Measurements from ENCODE around the gene FGF14. TPM values are rescaled to one million over a fixed set of nuclear protein-coding genes. Genes with fewer than 3 reads are reported as not detected.

FGF14 gene
- total and polyA plus RNA-seq, 2 donors from 2014 or later = 0.47 to 3.3 TPM

- Histone ChIP-seq H3K36me3 (ENCODE audit: control insufficient read depth in 2 of 3, insufficient read depth in 3 of 3, low read length in 3 of 3) (no peaks in the 10 kb centered on the region), H3K4me1 (ENCODE audit: control insufficient read depth in 2 of 3, insufficient read depth in 2 of 3, low read depth in 1 of 3, low read length in 3 of 3) (peaks cover 0 to 15% (median 4%) of the 10 kb centered on the region in 3 donors), H3K27me3 (ENCODE audit: control insufficient read depth, insufficient read depth, low read length) (no peaks in the 10 kb centered on the region), H3K9ac (ENCODE audit: low read length in 3 of 3) (no peak overlapping the region), H3K4me3 (ENCODE audit: low read length in 3 of 3) (no peak overlapping the region), H3K9me3 (ENCODE audit: control insufficient read depth in 2 of 3, insufficient read depth in 1 of 3, low read length in 3 of 3) (peaks cover 0 to 4% (median 0%) of the 10 kb centered on the region in 3 donors), H3K27ac (ENCODE audit: low read depth in 2 of 2, low read length in 2 of 2) (no peak overlapping the region)
- FAIRE-seq (no peak), DNase-seq (no peak)
- intact Hi-C loops (cut with DNase I) = no loop called here
- no peak for TF ChIP-seq CTCF (IDR thresholded peaks at IDR 0.05; ENCODE audit: borderline replicate concordance, extremely low read depth, insufficient read depth)
These were observed 665.3 kb downstream of the FGF14 start for GRCh38 chr13:101736566-101736965.

GRCh38 chr13:101730420-101731000 is 671.3 kb downstream of the FGF14 start:
- DNase-seq (no peak), FAIRE-seq (no peak)
- no peak for TF ChIP-seq CTCF (IDR thresholded peaks at IDR 0.05; ENCODE audit: borderline replicate concordance, extremely low read depth, insufficient read depth)
- H3K9me3 ChIP-seq (ENCODE audit: control insufficient read depth in 2 of 3, insufficient read depth in 1 of 3, low read length in 3 of 3) = no peaks in the 10 kb centered on the region
- no peak overlapping the region for H3K4me3 ChIP-seq (ENCODE audit: low read length in 3 of 3)
- no peaks in the 10 kb centered on the region for H3K4me1 ChIP-seq (ENCODE audit: control insufficient read depth in 2 of 3, insufficient read depth in 2 of 3, low read depth in 1 of 3, low read length in 3 of 3)
- intact Hi-C loops (cut with DNase I) = no loop called here
- no peak overlapping the region for H3K27ac ChIP-seq (ENCODE audit: low read depth in 2 of 2, low read length in 2 of 2)
- H3K9ac ChIP-seq (ENCODE audit: low read length in 3 of 3) = no peak overlapping the region
- no peaks in the 10 kb centered on the region for H3K36me3 ChIP-seq (ENCODE audit: control insufficient read depth in 2 of 3, insufficient read depth in 3 of 3, low read length in 3 of 3)
- H3K27me3 ChIP-seq (ENCODE audit: control insufficient read depth, insufficient read depth, low read length) = no peaks in the 10 kb centered on the region

- FAIRE-seq (no peak), DNase-seq (no peak)
- Histone ChIP-seq H3K4me3 (ENCODE audit: low read length in 3 of 3) (no peak overlapping the region), H3K27me3 (ENCODE audit: control insufficient read depth, insufficient read depth, low read length) (no peaks in the 10 kb centered on the region), H3K9ac (ENCODE audit: low read length in 3 of 3) (no peak overlapping the region), H3K36me3 (ENCODE audit: control insufficient read depth in 2 of 3, insufficient read depth in 3 of 3, low read length in 3 of 3) (no peaks in the 10 kb centered on the region), H3K4me1 (ENCODE audit: control insufficient read depth in 2 of 3, insufficient read depth in 2 of 3, low read depth in 1 of 3, low read length in 3 of 3) (no peaks in the 10 kb centered on the region), H3K9me3 (ENCODE audit: control insufficient read depth in 2 of 3, insufficient read depth in 1 of 3, low read length in 3 of 3) (no peaks in the 10 kb centered on the region), H3K27ac (ENCODE audit: low read depth in 2 of 2, low read length in 2 of 2) (no peak overlapping the region)
- intact Hi-C loops (cut with DNase I) = no loop called here
- TF ChIP-seq CTCF (IDR thresholded peaks at IDR 0.05; ENCODE audit: borderline replicate concordance, extremely low read depth, insufficient read depth) = no peak
These were observed 673.2 kb downstream of the FGF14 start for GRCh38 chr13:101728615-101729014.

- DNase-seq = no peak
- H3K9me3 ChIP-seq (ENCODE audit: control insufficient read depth in 2 of 3, insufficient read depth in 1 of 3, low read length in 3 of 3) = no peaks in the 10 kb centered on the region
- no peak overlapping the region for H3K9ac ChIP-seq (ENCODE audit: low read length in 3 of 3)
- no peak for FAIRE-seq
- no peaks in the 10 kb centered on the region for H3K27me3 ChIP-seq (ENCODE audit: control insufficient read depth, insufficient read depth, low read length)
- TF ChIP-seq CTCF (IDR thresholded peaks at IDR 0.05; ENCODE audit: borderline replicate concordance, extremely low read depth, insufficient read depth) = no peak
- intact Hi-C loops (cut with DNase I) = no loop called here
- H3K4me1 ChIP-seq (ENCODE audit: control insufficient read depth in 2 of 3, insufficient read depth in 2 of 3, low read depth in 1 of 3, low read length in 3 of 3) = no peaks in the 10 kb centered on the region
- no peaks in the 10 kb centered on the region for H3K36me3 ChIP-seq (ENCODE audit: control insufficient read depth in 2 of 3, insufficient read depth in 3 of 3, low read length in 3 of 3)
- no peak overlapping the region for H3K27ac ChIP-seq (ENCODE audit: low read depth in 2 of 2, low read length in 2 of 2)
- no peak overlapping the region for H3K4me3 ChIP-seq (ENCODE audit: low read length in 3 of 3)
These were observed 673.8 kb downstream of the FGF14 start for GRCh38 chr13:101728021-101728420.

All from kidney (tissue), 14 donors.